Panc1 (cell line): ENCODE data around the gene CREB3. TPM values are rescaled to one million over a fixed set of nuclear protein-coding genes. Genes with fewer than 3 reads are reported as not detected.
A peak's percentile ranks its signal among the peaks of the same experiment; 100 is the strongest.

Experiments
- ATAC-seq: fragments of 200-7000 bp; cut with Tn5 transposase; 2 replicates; pipeline ENCODE4 v1.9.1; 2020; ENCODE audit warnings: mild to moderate bottlenecking, moderate library complexity
- BruUV-seq: library from RNA; stranded (reverse); fragments of 400-500 nt; replicated peaks from 2 replicates; lab custom pipeline; 2021; lab: Mats Ljungman, UMichigan
- CTCF ChIA-PET: fragments of 300-600 bp; sonication (Branson Sonifier 250); formaldehyde crosslinking; loops from one replicate; lab custom pipeline; 2022; ENCODE audit warnings: antibody characterized with exemption; lab: Charles Lee
- POLR2A ChIA-PET: fragments of 300-600 bp; sonication (Branson Sonifier 250); formaldehyde crosslinking; loops from one replicate; lab custom pipeline; 2022; ENCODE audit warnings: antibody characterized with exemption; lab: Charles Lee
- DNase-seq: peaks from one replicate; pipeline ENCODE4 v3.0.0-alpha.2; 2010; ENCODE audit warnings: low read depth, low spot score
- H3K27ac ChIP-seq: 2 replicates; pipeline ENCODE4 v1.5.1; 2011; ENCODE audit warnings: mild to moderate bottlenecking, low read length, inconsistent platforms
- H3K27me3 ChIP-seq: fragments of 200-500 bp; sonication (Bioruptor generic); 2 replicates; pipeline ENCODE4 v1.6.0; 2014; ENCODE audit warnings: low read length, inconsistent platforms; ENCODE audit not compliant: control insufficient read depth, insufficient read depth
- H3K36me3 ChIP-seq: fragments of 200-500 bp; sonication (Bioruptor generic); 2 replicates; pipeline ENCODE4 v1.5.1; 2014; ENCODE audit warnings: inconsistent platforms, mild to moderate bottlenecking, low read length, moderate library complexity; ENCODE audit not compliant: control insufficient read depth, insufficient read depth
- H3K4me1 ChIP-seq: 2 replicates; pipeline ENCODE4 v1.5.1; 2011; ENCODE audit warnings: inconsistent platforms, mild to moderate bottlenecking, low read length, moderate library complexity; ENCODE audit not compliant: control insufficient read depth, insufficient read depth
- H3K4me3 ChIP-seq, 2 experiments: 2 replicates each; pipeline ENCODE4 v1.5.1; 2011 to 2012; ENCODE audit warnings: low read depth in 2 of 2, low read length in 2 of 2, mild to moderate bottlenecking in 2 of 2, inconsistent platforms in 1 of 2, moderate library complexity in 1 of 2
- H3K9me3 ChIP-seq: fragments of 200-500 bp; sonication (Bioruptor generic); 2 replicates; pipeline ENCODE4 v1.5.1; 2014; ENCODE audit warnings: low read depth, mild to moderate bottlenecking, inconsistent platforms, low read length, moderate library complexity; ENCODE audit not compliant: control insufficient read depth, insufficient read depth
- POLR2AphosphoS5 ChIP-seq: IDR thresholded peaks from 2 replicates; pipeline ENCODE4 v1.6.1; 2012; ENCODE audit warnings: mild to moderate bottlenecking, low read depth, low read length, moderate library complexity
- REST ChIP-seq, 2 experiments: IDR thresholded peaks; 2 replicates each; pipeline ENCODE4 v1.6.1; 2011 to 2012; ENCODE audit warnings: low read depth in 2 of 2, control low read depth in 1 of 2, low read length in 1 of 2, mild to moderate bottlenecking in 1 of 2, moderate library complexity in 1 of 2; ENCODE audit not compliant: insufficient read depth in 1 of 2
- SIN3A ChIP-seq: IDR thresholded peaks from 2 replicates; pipeline ENCODE4 v1.6.1; 2012; ENCODE audit warnings: low read depth, mild to moderate bottlenecking, low read length, moderate library complexity, borderline replicate concordance; ENCODE audit not compliant: insufficient read depth
- TCF7L2 ChIP-seq: IDR thresholded peaks from 2 replicates; pipeline ENCODE4 v1.6.1; 2011; ENCODE audit warnings: mild to moderate bottlenecking, low read depth, low read length, inconsistent platforms
- in situ Hi-C: cut with HindIII; loops from 2 replicates; pipeline ENCODE4 v1.10.0; 2016; ENCODE audit warnings: low sequenced_read_pairs, low pct_unique_long_range_greater_than_20kb
- intact Hi-C: fragments of 100-400 bp; cut with micrococcal nuclease; formaldehyde crosslinking; loops from one replicate; pipeline ENCODE4 v1.10.0; 2022; ENCODE audit not compliant: unreplicated experiment
- total RNA-seq: library from RNA; stranded (reverse); gene quantifications from one replicate; pipeline ENCODE4 v1.2.1, GENCODE V29; 2021; ENCODE audit not compliant: unreplicated experiment
- TF ChIP-seq, protein P1 (sequence below): fragments of 450-650 bp; IDR thresholded peaks from 2 replicates; pipeline ENCODE4 v1.5.1; 2017; ENCODE audit warnings: mild to moderate bottlenecking

CREB3 gene
- total RNA-seq, 1 experiment from 2014 or later: 67.0 TPM

- in situ Hi-C loops: no loop called here
- ChIA-PET CTCF (no interaction called here), POLR2A (interaction anchor here (0.6 to 0.9 kb wide), 3 partner anchors 38 to 80 kb away, joined by 3 read pairs; partner anchors contain the start of gene NPR2)
- BruUV-seq: no TSS peak
- no peak overlapping the region for H3K27ac ChIP-seq
- peaks cover 22% of the 10 kb centered on the region for H3K36me3 ChIP-seq
- intact Hi-C loops: no loop called here
- TF ChIP-seq TCF7L2: no peak
- TF ChIP-seq SIN3A: no peak
- no peak for TF ChIP-seq REST (IDR thresholded peaks at IDR 0.05; ENCODE audit: insufficient read depth in 1 of 2, low read depth in 2 of 2, low read length in 1 of 2)
- TF ChIP-seq, protein P1, sequence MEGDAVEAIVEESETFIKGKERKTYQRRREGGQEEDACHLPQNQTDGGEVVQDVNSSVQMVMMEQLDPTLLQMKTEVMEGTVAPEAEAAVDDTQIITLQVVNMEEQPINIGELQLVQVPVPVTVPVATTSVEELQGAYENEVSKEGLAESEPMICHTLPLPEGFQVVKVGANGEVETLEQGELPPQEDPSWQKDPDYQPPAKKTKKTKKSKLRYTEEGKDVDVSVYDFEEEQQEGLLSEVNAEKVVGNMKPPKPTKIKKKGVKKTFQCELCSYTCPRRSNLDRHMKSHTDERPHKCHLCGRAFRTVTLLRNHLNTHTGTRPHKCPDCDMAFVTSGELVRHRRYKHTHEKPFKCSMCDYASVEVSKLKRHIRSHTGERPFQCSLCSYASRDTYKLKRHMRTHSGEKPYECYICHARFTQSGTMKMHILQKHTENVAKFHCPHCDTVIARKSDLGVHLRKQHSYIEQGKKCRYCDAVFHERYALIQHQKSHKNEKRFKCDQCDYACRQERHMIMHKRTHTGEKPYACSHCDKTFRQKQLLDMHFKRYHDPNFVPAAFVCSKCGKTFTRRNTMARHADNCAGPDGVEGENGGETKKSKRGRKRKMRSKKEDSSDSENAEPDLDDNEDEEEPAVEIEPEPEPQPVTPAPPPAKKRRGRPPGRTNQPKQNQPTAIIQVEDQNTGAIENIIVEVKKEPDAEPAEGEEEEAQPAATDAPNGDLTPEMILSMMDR: no peak
- TF ChIP-seq POLR2AphosphoS5: no peak
- no peaks in the 10 kb centered on the region for H3K9me3 ChIP-seq
- H3K27me3 ChIP-seq: no peaks in the 10 kb centered on the region
- H3K4me3 ChIP-seq: 0 out of 4 replicates have a peak overlapping the region, but pooled peaks of 1 of the 2 experiments have one; percentile 99
- ATAC-seq: no peak
- DNase-seq: no peak
- H3K4me1 ChIP-seq: peaks cover 39% of the 10 kb centered on the region
Observed at GRCh38 chr9:35734096-35734495, 1.6 kb downstream of the CREB3 start.

DNA sequence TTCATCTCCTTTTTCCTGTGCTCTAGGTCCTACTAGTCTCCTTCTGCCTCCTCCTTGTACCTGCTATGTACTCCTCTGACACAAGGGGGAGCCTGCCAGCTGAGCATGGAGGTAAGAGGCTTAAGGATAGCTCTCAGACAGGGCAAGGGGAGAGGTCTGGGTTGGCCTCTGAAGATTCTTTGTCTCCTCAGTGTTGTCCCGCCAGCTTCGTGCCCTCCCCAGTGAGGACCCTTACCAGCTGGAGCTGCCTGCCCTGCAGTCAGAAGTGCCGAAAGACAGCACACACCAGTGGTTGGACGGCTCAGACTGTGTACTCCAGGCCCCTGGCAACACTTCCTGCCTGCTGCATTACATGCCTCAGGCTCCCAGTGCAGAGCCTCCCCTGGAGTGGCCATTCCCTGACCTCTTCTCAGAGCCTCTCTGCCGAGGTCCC lies 3.8 kb downstream of the CREB3 start:
- Histone ChIP-seq H3K9me3 (no peaks in the 10 kb centered on the region), H3K4me3 (no peak overlapping the region), H3K4me1 (peaks cover 24% of the 10 kb centered on the region), H3K36me3 (peaks cover 25% of the 10 kb centered on the region), H3K27ac (peak overlapping the region; percentile 51), H3K27me3 (no peaks in the 10 kb centered on the region)
- peak; percentile 49 for ATAC-seq
- in situ Hi-C loops (no loop called here), intact Hi-C loops (no loop called here)
- ChIA-PET CTCF (interaction anchor here (0.5 to 1.4 kb wide), 7 partner anchors 11 to 167 kb away, joined by 3 to 9 read pairs (median 3); partner anchors contain the start of genes GBA2 and RGP1), POLR2A (no interaction called here)
- DNase-seq: no peak
- TF ChIP-seq POLR2AphosphoS5: peak; percentile 61
- TF ChIP-seq, protein P1: no peak
- BruUV-seq: no TSS peak
